GM12864 (cell line): ENCODE data around the gene ARHGEF38.

ENCODE experiments used
- DNase-seq: peaks from one replicate; pipeline ENCODE4 v3.0.0-alpha.2; 2011; ENCODE audit warnings: low read depth
- H3K4me3 ChIP-seq: 2 replicates; pipeline ENCODE4 v1.5.1; 2011; ENCODE audit warnings: mild to moderate bottlenecking, low read depth, low read length, control low read depth
- TF ChIP-seq, protein P1 (sequence below): IDR thresholded peaks from 2 replicates; pipeline ENCODE4 v1.5.1; 2011; ENCODE audit warnings: low read depth, mild to moderate bottlenecking, moderate library complexity, low read length, control low read depth, inconsistent platforms; ENCODE audit errors: missing control alignments

ARHGEF38 gene

DNA sequence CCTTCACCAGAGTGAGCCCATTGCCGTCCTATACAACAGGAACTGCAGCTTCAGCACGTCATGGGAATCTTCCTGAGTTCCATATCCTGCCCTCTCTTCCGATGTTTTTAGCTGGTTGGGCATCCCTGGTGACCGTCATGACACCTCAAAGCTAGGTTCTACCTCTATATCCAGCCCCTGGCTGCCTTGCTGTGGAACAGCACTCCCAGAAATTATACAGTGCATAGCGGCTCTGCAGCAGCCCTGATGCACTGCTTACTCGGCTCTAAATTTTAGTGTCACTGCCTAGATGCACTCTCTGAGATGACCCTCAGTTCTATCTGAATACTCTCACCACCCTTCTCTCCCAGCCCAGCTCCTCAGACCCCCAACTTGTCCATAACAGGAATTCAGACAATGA is 44.3 kb downstream of the ARHGEF38 start:
- TF ChIP-seq, protein P1, sequence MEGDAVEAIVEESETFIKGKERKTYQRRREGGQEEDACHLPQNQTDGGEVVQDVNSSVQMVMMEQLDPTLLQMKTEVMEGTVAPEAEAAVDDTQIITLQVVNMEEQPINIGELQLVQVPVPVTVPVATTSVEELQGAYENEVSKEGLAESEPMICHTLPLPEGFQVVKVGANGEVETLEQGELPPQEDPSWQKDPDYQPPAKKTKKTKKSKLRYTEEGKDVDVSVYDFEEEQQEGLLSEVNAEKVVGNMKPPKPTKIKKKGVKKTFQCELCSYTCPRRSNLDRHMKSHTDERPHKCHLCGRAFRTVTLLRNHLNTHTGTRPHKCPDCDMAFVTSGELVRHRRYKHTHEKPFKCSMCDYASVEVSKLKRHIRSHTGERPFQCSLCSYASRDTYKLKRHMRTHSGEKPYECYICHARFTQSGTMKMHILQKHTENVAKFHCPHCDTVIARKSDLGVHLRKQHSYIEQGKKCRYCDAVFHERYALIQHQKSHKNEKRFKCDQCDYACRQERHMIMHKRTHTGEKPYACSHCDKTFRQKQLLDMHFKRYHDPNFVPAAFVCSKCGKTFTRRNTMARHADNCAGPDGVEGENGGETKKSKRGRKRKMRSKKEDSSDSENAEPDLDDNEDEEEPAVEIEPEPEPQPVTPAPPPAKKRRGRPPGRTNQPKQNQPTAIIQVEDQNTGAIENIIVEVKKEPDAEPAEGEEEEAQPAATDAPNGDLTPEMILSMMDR, result no peak
- DNase-seq, result no peak

DNA sequence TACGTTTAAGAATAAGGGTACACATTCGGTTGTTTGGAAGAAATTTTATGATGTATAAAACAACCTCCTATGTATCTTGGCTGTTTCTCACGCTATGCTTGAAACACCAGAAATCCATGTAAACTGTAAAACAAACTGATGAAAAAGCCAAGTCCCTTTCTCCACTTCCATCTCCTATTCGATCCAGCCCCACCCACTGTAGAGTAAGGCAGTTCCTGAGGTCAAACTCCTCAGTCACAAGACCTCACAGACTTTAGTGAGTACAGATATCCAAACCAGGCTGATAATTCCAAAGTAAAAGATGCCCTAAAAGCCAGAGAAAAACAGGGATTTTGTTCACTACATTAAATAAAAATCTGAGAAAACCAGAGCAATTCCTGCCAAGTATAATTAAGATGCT is 45.6 kb downstream of the ARHGEF38 start:
- DNase-seq, result no peak
- TF ChIP-seq, protein P1, result no peak
- no peak overlapping the region for H3K4me3 ChIP-seq

More for the DNA sequence above, 44.3 kb downstream of the ARHGEF38 start:
- no peak overlapping the region for H3K4me3 ChIP-seq

DNA sequence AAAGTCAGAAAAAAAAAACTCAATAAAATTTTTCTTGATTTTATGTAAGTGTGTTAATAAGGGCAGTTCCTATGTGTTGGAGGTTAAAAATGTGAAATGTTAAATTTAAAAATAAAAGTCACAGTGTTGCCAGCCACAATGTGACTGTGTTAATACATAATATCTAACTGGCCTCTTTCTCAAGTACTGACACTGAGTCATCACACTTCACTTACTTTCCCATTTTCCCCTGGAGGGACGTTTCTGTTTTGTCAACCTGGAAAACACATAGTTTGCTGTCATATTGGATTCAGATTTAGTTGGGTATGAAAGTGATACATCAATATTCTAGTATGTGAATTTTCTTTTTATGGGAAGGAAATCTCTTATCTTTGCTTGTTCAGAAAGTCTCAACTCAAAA is 46.4 kb downstream of the ARHGEF38 start:
- DNase-seq, result no peak
- no peak overlapping the region for H3K4me3 ChIP-seq

DNA sequence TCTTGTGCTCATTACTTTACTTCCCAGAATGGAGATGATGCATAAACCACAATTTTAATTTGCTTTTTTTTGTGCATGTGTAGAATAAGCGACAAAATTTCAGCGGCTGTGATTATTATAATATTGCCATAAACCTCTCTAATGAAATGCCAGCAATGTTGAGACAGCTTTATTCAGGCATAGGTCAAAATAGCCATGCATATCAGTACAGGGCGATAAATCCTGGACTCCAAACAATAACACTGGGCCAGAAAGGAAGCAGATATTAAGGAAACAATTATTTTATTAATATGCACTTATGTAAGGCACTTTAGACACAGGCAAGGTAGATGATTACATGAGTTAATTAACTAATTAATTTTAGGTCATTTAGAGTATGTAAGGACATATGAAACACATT is 47.1 kb downstream of the ARHGEF38 start:
- TF ChIP-seq, protein P1, result no peak
- no peak for DNase-seq
- no peak overlapping the region for H3K4me3 ChIP-seq

More for the DNA sequence above, 46.4 kb downstream of the ARHGEF38 start:
- TF ChIP-seq, protein P1, result no peak

DNA sequence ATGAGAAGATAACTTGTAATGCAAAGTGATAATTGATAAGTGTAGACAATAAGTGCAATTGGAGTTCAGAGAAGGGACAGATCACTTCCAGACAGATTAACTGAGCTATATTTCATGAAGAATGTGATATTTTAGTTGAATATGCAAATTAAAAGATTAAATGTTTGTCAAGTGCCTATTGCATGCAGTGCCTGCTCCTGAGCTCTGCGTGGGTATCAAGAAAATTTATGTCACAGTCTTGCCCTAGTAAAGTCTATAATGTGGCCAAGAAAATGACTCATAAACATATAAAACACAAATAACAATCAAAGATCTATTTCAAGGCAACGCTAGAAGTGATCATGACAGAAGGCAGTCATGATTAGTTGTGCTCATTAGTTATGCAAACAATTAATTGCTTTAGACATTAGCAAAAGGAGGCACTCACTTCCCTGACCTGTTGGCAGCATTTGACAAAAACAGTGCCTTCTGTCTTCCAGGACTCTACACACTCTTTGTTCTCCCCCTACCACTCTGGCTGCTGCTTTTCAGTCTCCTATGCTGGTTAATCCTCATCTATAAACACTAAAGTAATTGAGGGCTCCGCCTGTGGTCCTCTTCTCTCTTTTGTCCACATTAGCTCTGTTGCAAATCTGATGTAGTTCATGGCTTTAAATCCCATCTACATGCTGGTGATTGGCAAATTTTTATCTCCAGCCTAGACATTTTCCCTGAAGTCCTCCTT is 47.7 kb downstream of the ARHGEF38 start:
- no peak for DNase-seq
- TF ChIP-seq, protein P1, result no peak
- no peak overlapping the region for H3K4me3 ChIP-seq

DNA sequence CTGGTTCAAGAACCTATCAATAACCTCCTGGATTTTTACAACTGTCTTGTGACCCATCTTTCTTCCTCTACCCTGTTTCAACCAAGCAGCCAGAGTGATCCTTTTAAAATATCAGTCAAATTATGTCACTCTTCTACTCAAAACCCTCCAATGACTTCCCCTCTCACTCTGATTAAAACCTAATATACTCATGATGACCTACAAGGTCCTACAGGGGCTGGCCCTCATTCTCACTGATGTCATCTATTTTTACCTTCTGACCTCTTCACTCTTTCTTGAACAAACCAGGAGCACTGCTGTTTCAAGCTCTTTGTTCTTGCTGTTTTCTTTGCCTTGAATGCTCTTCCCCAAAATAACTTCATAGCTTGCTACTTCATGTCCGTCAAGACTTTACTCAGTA is 48.5 kb downstream of the ARHGEF38 start:
- TF ChIP-seq, protein P1, result no peak
- DNase-seq, result no peak
- H3K4me3 ChIP-seq, result no peak overlapping the region

DNA sequence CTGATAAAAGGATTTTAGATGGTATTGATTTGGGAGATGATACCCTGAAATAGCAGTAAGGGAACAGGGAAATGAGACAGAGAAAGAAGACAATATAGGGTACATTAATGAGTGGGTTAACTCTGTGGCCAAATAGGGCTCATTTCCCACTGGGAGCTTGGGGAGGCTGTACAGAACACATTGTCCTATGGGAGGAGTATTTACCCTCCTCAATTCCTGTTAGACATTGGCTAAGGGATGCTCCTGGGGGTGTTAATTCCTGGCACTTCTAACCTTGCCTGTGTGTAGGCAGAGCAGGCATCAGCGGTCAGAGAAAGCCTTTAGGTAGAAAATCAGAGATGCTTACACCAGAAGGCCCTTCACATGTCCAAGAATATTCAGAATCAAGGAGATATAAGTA is 49.0 kb downstream of the ARHGEF38 start:
- no peak overlapping the region for H3K4me3 ChIP-seq
- TF ChIP-seq, protein P1, result no peak
- no peak for DNase-seq
